GM23338 (cell line): ENCODE results near the gene AFF3. TPM values are rescaled to one million over a fixed set of nuclear protein-coding genes. Genes with fewer than 3 reads are reported as not detected.

Source experiments
- ATAC-seq: fragments of 200-7000 bp; cut with Tn5 transposase; 3 replicates; pipeline ENCODE4 v1.9.1; 2020
- DNase-seq: peaks from one replicate; pipeline ENCODE4 v3.0.0-alpha.2; 2015; ENCODE audit warnings: low spot score
- H2AFZ ChIP-seq: fragments of 200-600 bp; sonication (generic); 2 replicates; pipeline ENCODE4 v1.8.0; 2016; ENCODE audit warnings: antibody characterized with exemption, mild to moderate bottlenecking, moderate library complexity
- H3F3A ChIP-seq: fragments of 200-600 bp; sonication (generic); replicated peaks from 2 replicates; pipeline ENCODE4 v1.8.0; 2017; ENCODE audit warnings: antibody characterized with exemption, mixed run types, low read depth
- H3K27ac ChIP-seq: fragments of 200-600 bp; sonication (generic); 2 replicates; pipeline ENCODE4 v1.6.1; 2016; ENCODE audit warnings: low read depth
- H3K27me3 ChIP-seq: fragments of 200-600 bp; sonication (generic); 2 replicates; pipeline ENCODE4 v1.8.0; 2016; ENCODE audit warnings: mild to moderate bottlenecking, mixed run types, moderate library complexity; ENCODE audit not compliant: insufficient read depth
- H3K36me3 ChIP-seq: fragments of 200-600 bp; sonication (generic); 2 replicates; pipeline ENCODE4 v1.8.0; 2016; ENCODE audit warnings: mild to moderate bottlenecking; ENCODE audit not compliant: insufficient read depth
- H3K4me1 ChIP-seq: fragments of 200-600 bp; sonication (generic); 2 replicates; pipeline ENCODE4 v1.8.0; 2016; ENCODE audit warnings: mild to moderate bottlenecking, moderate library complexity; ENCODE audit not compliant: insufficient read depth
- H3K4me2 ChIP-seq: fragments of 200-600 bp; sonication (generic); 2 replicates; pipeline ENCODE4 v1.7.1; 2017; ENCODE audit warnings: mixed run types
- H3K4me3 ChIP-seq: fragments of 200-600 bp; sonication (generic); 2 replicates; pipeline ENCODE4 v1.6.1; 2016; ENCODE audit warnings: mixed run types
- H3K79me2 ChIP-seq: fragments of 200-600 bp; sonication (generic); replicated peaks from 2 replicates; pipeline ENCODE4 v1.8.0; 2017; ENCODE audit warnings: mild to moderate bottlenecking; ENCODE audit not compliant: insufficient read depth
- H3K9me2 ChIP-seq: fragments of 200-600 bp; sonication (generic); 2 replicates; pipeline ENCODE4 v1.8.0; 2017; ENCODE audit not compliant: insufficient read depth
- H4K20me1 ChIP-seq: fragments of 200-600 bp; sonication (generic); replicated peaks from 2 replicates; pipeline ENCODE4 v1.8.0; 2017; ENCODE audit warnings: mild to moderate bottlenecking; ENCODE audit not compliant: insufficient read depth
- H3K27ac Mint-ChIP-seq: 2 replicates; pipeline ENCODE4 v1.8.0; 2020; ENCODE audit warnings: inconsistent platforms, mild to moderate bottlenecking, moderate library complexity, mixed read lengths
- H3K27me3 Mint-ChIP-seq: 3 replicates; pipeline ENCODE4 v1.8.0; 2022; ENCODE audit warnings: low read depth, mild to moderate bottlenecking, moderate library complexity, mixed read lengths, inconsistent platforms; ENCODE audit not compliant: insufficient read depth, poor library complexity
- H3K36me3 Mint-ChIP-seq: 3 replicates; pipeline ENCODE4 v1.8.0; 2021; ENCODE audit warnings: low read depth, mild to moderate bottlenecking, inconsistent platforms, moderate library complexity, mixed read lengths
- H3K4me1 Mint-ChIP-seq: 3 replicates; pipeline ENCODE4 v1.8.0; 2020; ENCODE audit warnings: mild to moderate bottlenecking, inconsistent platforms, mixed read lengths
- H3K4me3 Mint-ChIP-seq: 3 replicates; pipeline ENCODE4 v1.8.0; 2021; ENCODE audit warnings: moderate library complexity, mild to moderate bottlenecking, inconsistent platforms, mixed read lengths
- H3K9me3 Mint-ChIP-seq: 3 replicates; pipeline ENCODE4 v1.8.0; 2020; ENCODE audit warnings: moderate library complexity, mild to moderate bottlenecking, inconsistent platforms, mixed read lengths
- EZH2phosphoT487 ChIP-seq: fragments of 200-600 bp; sonication (generic); IDR thresholded peaks from one replicate; pipeline ENCODE4 v1.8.1; 2018; ENCODE audit warnings: antibody characterized with exemption; ENCODE audit not compliant: unreplicated experiment
- NANOG ChIP-seq: IDR thresholded peaks from 2 replicates; pipeline ENCODE4 v1.6.1; 2016; ENCODE audit warnings: antibody characterized with exemption, borderline replicate concordance
- POLR2AphosphoS5 ChIP-seq: IDR thresholded peaks from 2 replicates; pipeline ENCODE4 v1.6.1; 2016; ENCODE audit warnings: antibody characterized with exemption, low read depth
- ZNF114 ChIP-seq: fragments of 250-450 bp; sonication (Bioruptor Pico); IDR thresholded peaks from 2 replicates; pipeline ENCODE4 v1.5.0; 2020; ENCODE audit warnings: mild to moderate bottlenecking, moderate library complexity
- polyA plus RNA-seq: library from polyadenylated mRNA; unstranded; fragments of >200 nt; fragmentation: Nextera tagmentation; extraction: Ambion mirVana; gene quantifications from 2 replicates; pipeline ENCODE4 v1.2.1, GENCODE V29; 2016
- total RNA-seq: library from RNA; depleted of rRNA; stranded (reverse); fragments of >200 nt; shearing (Covaris generic); gene quantifications from 2 replicates; pipeline ENCODE4 v1.2.3, GENCODE V29; 2014
- TF ChIP-seq, protein P1 (sequence below): fragments of 250-450 bp; sonication (Bioruptor Pico); IDR thresholded peaks from 2 replicates; pipeline ENCODE4 v1.5.0; 2020; ENCODE audit warnings: mild to moderate bottlenecking, moderate library complexity
- TF ChIP-seq, protein P2 (sequence below), 2 experiments: fragments of 200-600 bp in 1 of 2; sonication (generic) in 1 of 2; conservative IDR thresholded peaks; 2 replicates each; pipeline versions ENCODE4 v1.5.1 to v1.6.1; 2016 to 2017; ENCODE audit warnings: antibody characterized with exemption in 2 of 2, low read depth in 2 of 2, mild to moderate bottlenecking in 2 of 2, moderate library complexity in 1 of 2
- TF ChIP-seq, protein P3 (sequence below): IDR thresholded peaks from 2 replicates; pipeline ENCODE4 v1.6.1; 2016; ENCODE audit warnings: antibody characterized with exemption

AFF3 gene
- total and polyA plus RNA-seq, 2 experiments from 2014 or later: 0.73 to 1.4 TPM

DNA sequence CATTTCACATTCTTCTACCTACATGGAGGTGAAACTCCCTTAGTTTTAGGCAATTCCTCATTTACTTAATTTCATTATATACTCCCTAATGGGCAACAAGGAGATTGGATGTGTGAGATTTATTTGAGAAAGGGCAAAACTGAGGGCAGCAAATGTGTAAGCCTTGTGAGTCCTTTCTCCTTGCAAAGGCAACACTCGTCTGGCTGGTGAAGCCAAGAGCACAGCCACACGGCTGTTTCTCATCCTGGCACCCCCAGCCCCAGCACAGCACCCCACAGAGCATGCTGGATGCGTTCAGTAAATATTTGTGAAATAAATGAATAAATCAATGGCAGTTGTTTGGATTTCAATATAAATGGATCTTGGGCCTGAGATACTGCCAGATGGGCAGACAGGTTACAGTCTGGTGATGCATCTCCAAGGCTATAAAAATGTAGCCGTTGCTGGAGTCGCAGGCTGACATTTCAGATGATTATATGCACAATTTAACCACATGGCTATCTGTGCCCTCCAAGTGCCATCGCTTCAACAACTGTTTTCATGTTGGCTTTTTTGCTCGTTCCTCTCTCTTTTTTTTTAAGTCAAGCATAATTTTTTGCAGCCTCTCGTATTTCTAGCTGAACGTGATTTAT, 498.5 kb downstream of the AFF3 start (continued):
- no peak for TF ChIP-seq ZNF114

DNA sequence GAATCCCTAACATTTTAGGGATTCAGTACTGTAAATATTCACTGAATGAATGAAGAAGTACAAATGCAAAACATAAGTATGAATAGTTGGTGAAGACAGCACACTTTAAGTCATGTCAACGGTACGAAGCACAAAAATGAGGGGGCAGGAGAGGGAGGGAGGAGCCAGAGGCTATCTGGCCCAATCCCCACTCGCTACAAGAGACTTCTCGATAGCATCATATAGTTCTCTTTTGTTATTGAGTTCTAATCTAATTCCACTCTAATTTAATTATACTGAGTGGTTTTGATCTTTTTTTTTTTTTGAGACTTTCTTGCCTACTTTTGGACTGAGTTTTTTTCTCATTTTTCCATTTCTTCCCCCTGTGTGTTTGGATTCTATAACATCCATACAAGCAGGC, 500.4 kb downstream of the AFF3 start:
- peaks cover 7% of the 10 kb centered on the region; the same call in 2 of the 3 replicates for H3K4me1 Mint-ChIP-seq
- H4K20me1 ChIP-seq: no peaks in the 10 kb centered on the region
- H3K27ac ChIP-seq: no peak overlapping the region

More for the DNA sequence above, 500.4 kb downstream of the AFF3 start:
- Histone ChIP-seq H3K4me3 (no peak overlapping the region), H3K4me1 (no peaks in the 10 kb centered on the region), H2AFZ (no peak overlapping the region), H3K4me2 (no peak overlapping the region), H3K36me3 (no peaks in the 10 kb centered on the region), H3K27me3 (no peaks in the 10 kb centered on the region), H3K9me2 (no peaks in the 10 kb centered on the region), H3F3A (no peaks in the 10 kb centered on the region), H3K79me2 (no peaks in the 10 kb centered on the region)
- no peak overlapping the region for H3K4me3 Mint-ChIP-seq
- ATAC-seq (no peak), DNase-seq (no peak)
- H3K27ac Mint-ChIP-seq: no peak overlapping the region
- TF ChIP-seq EZH2phosphoT487: no peak
- TF ChIP-seq POLR2AphosphoS5: no peak
- TF ChIP-seq NANOG: no peak
- TF ChIP-seq, protein P1, sequence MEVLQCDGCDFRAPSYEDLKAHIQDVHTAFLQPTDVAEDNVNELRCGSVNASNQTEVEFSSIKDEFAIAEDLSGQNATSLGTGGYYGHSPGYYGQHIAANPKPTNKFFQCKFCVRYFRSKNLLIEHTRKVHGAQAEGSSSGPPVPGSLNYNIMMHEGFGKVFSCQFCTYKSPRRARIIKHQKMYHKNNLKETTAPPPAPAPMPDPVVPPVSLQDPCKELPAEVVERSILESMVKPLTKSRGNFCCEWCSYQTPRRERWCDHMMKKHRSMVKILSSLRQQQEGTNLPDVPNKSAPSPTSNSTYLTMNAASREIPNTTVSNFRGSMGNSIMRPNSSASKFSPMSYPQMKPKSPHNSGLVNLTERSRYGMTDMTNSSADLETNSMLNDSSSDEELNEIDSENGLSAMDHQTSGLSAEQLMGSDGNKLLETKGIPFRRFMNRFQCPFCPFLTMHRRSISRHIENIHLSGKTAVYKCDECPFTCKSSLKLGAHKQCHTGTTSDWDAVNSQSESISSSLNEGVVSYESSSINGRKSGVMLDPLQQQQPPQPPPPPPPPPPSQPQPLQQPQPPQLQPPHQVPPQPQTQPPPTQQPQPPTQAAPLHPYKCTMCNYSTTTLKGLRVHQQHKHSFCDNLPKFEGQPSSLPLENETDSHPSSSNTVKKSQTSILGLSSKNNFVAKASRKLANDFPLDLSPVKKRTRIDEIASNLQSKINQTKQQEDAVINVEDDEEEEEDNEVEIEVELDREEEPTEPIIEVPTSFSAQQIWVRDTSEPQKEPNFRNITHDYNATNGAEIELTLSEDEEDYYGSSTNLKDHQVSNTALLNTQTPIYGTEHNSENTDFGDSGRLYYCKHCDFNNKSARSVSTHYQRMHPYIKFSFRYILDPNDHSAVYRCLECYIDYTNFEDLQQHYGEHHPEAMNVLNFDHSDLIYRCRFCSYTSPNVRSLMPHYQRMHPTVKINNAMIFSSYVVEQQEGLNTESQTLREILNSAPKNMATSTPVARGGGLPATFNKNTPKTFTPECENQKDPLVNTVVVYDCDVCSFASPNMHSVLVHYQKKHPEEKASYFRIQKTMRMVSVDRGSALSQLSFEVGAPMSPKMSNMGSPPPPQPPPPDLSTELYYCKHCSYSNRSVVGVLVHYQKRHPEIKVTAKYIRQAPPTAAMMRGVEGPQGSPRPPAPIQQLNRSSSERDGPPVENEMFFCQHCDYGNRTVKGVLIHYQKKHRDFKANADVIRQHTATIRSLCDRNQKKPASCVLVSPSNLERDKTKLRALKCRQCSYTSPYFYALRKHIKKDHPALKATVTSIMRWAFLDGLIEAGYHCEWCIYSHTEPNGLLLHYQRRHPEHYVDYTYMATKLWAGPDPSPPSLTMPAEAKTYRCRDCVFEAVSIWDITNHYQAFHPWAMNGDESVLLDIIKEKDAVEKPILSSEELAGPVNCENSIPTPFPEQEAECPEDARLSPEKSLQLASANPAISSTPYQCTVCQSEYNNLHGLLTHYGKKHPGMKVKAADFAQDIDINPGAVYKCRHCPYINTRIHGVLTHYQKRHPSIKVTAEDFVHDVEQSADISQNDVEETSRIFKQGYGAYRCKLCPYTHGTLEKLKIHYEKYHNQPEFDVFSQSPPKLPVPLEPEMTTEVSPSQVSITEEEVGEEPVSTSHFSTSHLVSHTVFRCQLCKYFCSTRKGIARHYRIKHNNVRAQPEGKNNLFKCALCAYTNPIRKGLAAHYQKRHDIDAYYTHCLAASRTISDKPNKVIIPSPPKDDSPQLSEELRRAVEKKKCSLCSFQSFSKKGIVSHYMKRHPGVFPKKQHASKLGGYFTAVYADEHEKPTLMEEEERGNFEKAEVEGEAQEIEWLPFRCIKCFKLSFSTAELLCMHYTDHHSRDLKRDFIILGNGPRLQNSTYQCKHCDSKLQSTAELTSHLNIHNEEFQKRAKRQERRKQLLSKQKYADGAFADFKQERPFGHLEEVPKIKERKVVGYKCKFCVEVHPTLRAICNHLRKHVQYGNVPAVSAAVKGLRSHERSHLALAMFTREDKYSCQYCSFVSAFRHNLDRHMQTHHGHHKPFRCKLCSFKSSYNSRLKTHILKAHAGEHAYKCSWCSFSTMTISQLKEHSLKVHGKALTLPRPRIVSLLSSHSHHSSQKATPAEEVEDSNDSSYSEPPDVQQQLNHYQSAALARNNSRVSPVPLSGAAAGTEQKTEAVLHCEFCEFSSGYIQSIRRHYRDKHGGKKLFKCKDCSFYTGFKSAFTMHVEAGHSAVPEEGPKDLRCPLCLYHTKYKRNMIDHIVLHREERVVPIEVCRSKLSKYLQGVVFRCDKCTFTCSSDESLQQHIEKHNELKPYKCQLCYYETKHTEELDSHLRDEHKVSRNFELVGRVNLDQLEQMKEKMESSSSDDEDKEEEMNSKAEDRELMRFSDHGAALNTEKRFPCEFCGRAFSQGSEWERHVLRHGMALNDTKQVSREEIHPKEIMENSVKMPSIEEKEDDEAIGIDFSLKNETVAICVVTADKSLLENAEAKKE: no peak
- TF ChIP-seq, protein P2, sequence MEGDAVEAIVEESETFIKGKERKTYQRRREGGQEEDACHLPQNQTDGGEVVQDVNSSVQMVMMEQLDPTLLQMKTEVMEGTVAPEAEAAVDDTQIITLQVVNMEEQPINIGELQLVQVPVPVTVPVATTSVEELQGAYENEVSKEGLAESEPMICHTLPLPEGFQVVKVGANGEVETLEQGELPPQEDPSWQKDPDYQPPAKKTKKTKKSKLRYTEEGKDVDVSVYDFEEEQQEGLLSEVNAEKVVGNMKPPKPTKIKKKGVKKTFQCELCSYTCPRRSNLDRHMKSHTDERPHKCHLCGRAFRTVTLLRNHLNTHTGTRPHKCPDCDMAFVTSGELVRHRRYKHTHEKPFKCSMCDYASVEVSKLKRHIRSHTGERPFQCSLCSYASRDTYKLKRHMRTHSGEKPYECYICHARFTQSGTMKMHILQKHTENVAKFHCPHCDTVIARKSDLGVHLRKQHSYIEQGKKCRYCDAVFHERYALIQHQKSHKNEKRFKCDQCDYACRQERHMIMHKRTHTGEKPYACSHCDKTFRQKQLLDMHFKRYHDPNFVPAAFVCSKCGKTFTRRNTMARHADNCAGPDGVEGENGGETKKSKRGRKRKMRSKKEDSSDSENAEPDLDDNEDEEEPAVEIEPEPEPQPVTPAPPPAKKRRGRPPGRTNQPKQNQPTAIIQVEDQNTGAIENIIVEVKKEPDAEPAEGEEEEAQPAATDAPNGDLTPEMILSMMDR (conservative IDR thresholded peaks at IDR 0.05; ENCODE audit: low read depth in 2 of 2): no peak
- TF ChIP-seq, protein P3, sequence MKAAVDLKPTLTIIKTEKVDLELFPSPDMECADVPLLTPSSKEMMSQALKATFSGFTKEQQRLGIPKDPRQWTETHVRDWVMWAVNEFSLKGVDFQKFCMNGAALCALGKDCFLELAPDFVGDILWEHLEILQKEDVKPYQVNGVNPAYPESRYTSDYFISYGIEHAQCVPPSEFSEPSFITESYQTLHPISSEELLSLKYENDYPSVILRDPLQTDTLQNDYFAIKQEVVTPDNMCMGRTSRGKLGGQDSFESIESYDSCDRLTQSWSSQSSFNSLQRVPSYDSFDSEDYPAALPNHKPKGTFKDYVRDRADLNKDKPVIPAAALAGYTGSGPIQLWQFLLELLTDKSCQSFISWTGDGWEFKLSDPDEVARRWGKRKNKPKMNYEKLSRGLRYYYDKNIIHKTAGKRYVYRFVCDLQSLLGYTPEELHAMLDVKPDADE: no peak
- no peak for TF ChIP-seq ZNF114
- H3K27me3 Mint-ChIP-seq: no peaks in the 10 kb centered on the region
- no peaks in the 10 kb centered on the region for H3K9me3 Mint-ChIP-seq
- no peaks in the 10 kb centered on the region for H3K36me3 Mint-ChIP-seq
